Measurements from ENCODE around the gene PIEZO2.

PIEZO2 gene

DNA sequence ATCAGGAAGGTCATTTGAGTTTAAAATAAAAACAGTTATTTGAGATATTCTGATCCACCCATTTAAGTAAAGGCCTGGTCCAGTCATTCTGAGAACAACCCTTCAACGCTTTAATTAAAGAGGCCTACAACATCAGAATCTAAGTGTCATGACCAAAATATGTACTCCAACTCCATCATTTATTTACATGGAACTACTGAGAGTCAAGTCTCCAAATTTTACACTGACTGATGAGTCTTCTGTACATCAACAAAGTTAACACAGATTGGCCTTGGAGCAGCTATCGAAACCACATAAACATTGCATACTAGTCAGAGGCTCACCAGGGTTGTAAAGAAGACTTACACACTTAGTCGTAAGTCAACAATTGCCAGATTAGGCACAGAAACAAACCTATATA is 37.1 kb downstream of the PIEZO2 start:
- no peak for DNase-seq

DNA sequence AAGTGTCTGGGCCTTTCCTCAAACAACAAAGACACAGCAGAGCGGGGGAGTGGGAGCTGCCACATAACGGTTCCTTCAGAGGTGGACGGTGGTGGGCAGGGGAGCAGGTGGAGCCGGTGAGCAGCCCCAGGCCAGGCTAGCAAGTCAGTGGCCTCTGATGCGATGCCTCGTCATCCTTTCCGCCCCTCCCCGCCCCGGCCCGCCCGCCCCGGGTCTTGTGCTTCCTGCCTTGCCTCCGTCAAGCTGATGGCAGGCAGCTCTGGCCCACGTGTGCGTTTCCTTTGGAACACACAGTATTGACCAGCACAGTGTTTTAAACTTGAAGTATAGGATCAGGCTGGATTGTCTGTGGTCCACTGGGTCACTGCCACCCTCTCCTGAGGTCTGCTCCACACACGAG is 38.9 kb downstream of the PIEZO2 start:
- no peak for DNase-seq

GRCh38 chr18:11108947-11109346 is 40.4 kb downstream of the PIEZO2 start:
- no peak for DNase-seq

GRCh38 chr18:11106894-11107293 is 42.5 kb downstream of the PIEZO2 start:
- no peak for DNase-seq

DNA sequence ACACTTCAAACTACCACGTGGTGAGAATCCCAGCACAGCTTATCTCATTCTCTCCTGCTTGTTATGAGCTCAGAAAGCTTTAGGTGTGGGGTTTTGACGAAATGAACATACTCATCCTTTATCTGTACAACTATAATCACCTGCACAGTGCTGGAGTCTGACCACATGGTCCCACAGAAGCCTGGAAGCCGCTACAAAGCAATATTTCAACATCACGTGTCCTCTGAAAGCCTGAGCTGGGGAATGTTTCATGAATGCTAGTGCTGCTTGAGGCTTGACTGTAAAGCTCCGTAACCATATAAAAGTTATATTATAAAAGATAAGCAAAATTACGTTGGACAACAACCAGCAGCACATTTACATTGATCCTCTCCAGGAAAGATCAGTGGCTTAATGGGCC is 43.9 kb downstream of the PIEZO2 start:
- DNase-seq = no peak

GRCh38 chr18:11104307-11104706 is 45.1 kb downstream of the PIEZO2 start:
- DNase-seq = no peak

DNA sequence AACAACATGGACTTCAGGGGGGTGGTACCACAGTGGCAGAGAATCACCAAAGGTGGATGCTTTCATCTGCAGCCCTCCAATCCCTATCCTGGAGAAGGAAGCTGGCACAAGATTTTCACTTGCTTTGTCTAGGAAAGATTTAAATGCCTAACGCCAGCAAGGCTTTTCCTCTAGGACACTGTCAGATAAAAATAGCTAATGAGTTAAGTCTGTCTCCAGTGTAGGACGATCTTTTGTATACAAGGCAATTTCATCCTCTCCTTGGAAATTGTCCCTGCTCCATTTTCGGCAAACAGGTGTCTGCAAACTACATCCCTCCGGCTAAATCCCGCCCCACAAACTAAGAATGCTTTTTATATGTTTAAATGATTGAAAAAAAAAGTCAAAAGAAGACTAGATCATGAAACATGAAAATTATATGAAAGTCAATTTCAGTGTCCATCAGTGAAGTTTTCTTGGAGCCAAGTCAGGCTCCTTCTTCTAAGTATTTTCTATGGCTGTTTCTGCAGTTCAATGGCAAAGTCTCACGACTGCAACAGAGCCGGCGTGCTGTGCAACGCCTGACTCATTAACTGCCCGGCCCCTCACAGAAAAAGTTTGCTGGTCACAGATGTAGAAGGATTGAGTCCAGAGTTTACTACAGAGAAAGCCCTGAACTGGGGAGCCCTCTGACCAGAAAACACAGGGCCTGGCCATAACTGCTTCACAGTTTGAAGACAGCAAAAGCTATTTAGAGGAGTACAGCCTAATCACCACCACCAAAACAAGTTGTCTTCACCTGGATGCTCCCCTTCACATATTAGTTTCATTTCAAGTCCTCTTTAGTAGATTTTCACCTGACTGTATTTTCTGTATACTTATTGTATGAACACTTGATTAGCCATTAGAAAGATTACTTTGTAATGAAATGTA is 52.3 kb downstream of the PIEZO2 start:
- no peak for DNase-seq

DNA sequence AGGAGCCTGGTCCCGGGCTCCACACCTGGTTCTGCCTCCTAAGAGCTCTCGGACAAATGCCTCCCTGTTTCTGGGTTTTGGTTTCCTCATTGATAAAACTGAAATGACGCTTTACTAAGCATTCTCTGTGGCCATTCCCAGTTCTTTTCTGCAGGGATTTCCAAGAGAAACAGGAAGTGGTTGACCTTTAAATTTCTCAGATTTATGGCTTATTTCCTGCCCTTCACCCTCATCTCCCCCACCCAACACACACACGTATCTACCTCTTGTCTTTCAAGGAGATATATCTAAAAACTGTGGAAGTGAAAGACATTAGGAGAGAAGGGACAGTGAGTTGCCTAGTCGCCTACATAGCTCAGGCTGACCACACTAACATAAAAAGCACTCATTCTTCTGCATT is 53.0 kb downstream of the PIEZO2 start:
- DNase-seq = no peak

GRCh38 chr18:11095674-11096293 is 53.6 kb downstream of the PIEZO2 start:
- no peak for DNase-seq

DNA sequence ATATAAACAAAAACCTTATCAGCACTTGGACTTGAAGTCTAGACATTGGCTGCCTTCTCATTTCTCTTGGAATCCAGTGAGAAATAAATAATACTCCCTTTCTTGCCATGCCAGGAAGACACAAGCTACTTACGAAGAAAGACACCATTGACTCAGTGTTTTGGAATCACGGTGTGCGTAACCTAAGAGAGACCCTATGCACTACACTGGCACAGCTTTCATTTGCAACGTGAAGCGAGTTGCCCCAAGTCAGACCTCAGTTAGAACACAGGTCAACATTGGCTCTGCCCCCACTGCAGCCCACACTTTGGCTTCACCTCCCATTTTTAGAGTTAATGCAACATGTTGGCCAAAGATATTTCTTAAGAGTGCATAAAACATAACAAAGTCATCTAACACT is 54.2 kb downstream of the PIEZO2 start:
- DNase-seq = no peak

- DNase-seq = no peak
These were observed 57.6 kb downstream of the PIEZO2 start for GRCh38 chr18:11091746-11092145.

GRCh38 chr18:11089931-11090715 is 59.2 kb downstream of the PIEZO2 start:
- no peak for DNase-seq

DNA sequence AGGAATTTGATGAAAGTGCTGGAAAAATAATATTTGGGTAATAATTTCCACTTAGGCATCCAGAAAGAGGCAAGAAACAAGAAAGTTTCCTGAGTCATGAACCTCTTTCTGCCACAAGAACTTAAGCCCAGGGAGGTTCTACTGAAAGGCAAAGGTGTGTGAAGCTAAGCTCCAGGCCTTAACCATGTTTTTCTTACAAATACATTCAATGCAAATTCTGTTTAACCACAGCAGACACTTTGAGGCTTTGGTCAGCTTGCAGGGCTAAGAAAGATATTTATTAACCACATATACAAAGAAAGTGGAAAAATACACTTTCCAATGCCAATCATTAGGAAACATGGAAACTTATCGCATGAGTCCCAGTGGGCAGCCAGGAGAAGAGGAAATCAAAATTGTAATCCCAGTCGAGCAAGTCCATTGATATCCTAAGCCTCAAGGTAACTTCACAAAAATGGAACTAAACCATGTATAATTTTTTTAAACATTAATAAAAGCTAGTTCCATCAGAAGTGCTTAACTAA is 68.3 kb downstream of the PIEZO2 start:
- DNase-seq = no peak

- DNase-seq = no peak
These were observed 70.9 kb downstream of the PIEZO2 start for GRCh38 chr18:11078491-11078890.

GRCh38 chr18:11077548-11078187 is 71.7 kb downstream of the PIEZO2 start:
- DNase-seq = no peak

DNA sequence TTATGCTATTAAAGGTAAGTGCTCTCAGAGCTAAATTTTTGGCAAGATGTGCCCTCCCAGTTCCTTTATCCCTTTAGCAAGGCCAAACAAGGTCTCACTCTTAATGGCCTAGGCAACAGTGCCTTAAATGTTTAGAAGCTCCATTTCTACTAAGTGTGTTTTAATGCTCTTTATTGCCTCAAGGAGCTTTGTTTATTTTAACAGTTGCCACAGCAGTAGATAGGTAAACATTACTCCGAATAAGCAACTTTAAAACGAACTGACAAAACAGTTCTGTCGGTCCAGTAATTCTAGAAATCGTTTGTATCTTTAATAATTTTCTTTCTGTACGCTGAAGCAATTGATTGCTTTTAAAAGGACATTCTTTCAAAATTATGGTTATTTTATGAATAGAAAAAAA is 74.5 kb downstream of the PIEZO2 start:
- peak; percentile 46 for DNase-seq

GRCh38 chr18:11073971-11074370 is 75.4 kb downstream of the PIEZO2 start:
- no peak for DNase-seq

DNA sequence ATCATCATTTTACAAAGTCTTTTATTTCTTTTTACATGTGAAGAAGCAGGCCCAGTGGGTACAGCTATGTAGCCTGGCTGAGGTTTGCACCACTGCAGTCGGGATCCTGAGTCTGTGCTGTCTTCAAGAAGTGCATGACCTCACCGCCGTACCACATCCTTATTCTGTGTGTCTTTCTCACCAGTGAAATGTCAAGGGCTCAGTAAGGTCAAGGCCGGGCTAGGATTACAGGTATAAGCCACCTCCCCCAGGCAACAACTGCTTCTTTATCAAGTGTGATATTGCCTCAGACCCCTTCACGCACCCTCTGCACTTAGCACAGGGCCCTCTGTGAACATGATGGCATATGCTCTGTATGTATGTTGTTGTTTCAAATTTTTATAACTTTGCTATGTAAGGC is 76.7 kb downstream of the PIEZO2 start:
- no peak for DNase-seq

GRCh38 chr18:11071300-11071699 is 78.1 kb downstream of the PIEZO2 start:
- no peak for DNase-seq

- no peak for DNase-seq
These were observed 78.8 kb downstream of the PIEZO2 start for GRCh38 chr18:11070593-11070992.

DNA sequence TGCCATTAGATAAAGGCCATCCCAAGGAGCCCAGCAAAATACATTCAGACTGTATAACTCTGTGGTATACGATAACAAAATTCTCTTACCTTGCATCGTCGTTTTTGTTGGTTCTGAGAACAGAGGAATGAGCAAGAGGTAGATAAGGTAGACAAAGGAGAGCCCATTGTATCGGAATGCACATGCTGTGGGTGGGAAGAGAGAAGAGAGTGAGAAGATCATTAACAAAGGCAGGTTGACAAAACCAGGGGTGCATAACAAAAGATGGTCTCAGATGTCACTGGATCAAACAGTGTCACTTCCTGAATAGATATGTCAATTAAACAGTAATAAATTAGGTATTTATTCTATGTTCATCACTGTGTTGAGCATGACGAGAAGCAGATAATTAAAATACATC is 83.3 kb downstream of the PIEZO2 start:
- DNase-seq = no peak

- no peak for DNase-seq
These were observed 84.5 kb downstream of the PIEZO2 start for GRCh38 chr18:11064727-11065460.

Measured in NCI-H1417 treated with DMSO at 0.1 percent for 48 hours (cell line).